IMR-90 (cell line): ENCODE results near the gene DAB1. TPM values are rescaled to one million over a fixed set of nuclear protein-coding genes. Genes with fewer than 3 reads are reported as not detected.

Experiments used
- ATAC-seq: fragments of 200-7000 bp; cut with Tn5 transposase; 2 replicates; pipeline ENCODE4 v1.9.1; 2020; ENCODE audit warnings: low read depth, mild to moderate bottlenecking, moderate library complexity
- BruUV-seq: library from RNA; stranded (reverse); fragments of 400-500 nt; replicated peaks from 2 replicates; lab custom pipeline; 2021; lab: Mats Ljungman, UMichigan
- CTCF ChIA-PET: fragments of 300-600 bp; formaldehyde crosslinking; extraction: SDS; loops from one replicate; lab custom pipeline; 2021; ENCODE audit warnings: antibody characterized with exemption; lab: Yijun Ruan, JAX
- POLR2A ChIA-PET: fragments of 300-600 bp; sonication (Branson Sonifier 250); formaldehyde crosslinking; loops from one replicate; lab custom pipeline; 2022; ENCODE audit warnings: antibody characterized with exemption; ENCODE audit not compliant: unreplicated experiment; lab: Charles Lee
- DNase-seq: peaks from one replicate; pipeline ENCODE4 v3.0.0; 2013
- H2AFZ ChIP-seq: replicated peaks from 2 replicates; pipeline ENCODE3; 2013; ENCODE audit warnings: low read length, mild to moderate bottlenecking; ENCODE audit not compliant: poor library complexity
- H2AK5ac ChIP-seq: 2 replicates; pipeline ENCODE4 v1.6.1; 2013; ENCODE audit warnings: low read depth, low read length, inconsistent platforms
- H2AK9ac ChIP-seq: replicated peaks from 2 replicates; pipeline ENCODE3; 2013; ENCODE audit warnings: mild to moderate bottlenecking, low read depth, low read length, moderate library complexity; ENCODE audit not compliant: poor library complexity
- H2BK120ac ChIP-seq: 2 replicates; pipeline ENCODE4 v1.6.1; 2013; ENCODE audit warnings: low read depth, low read length, inconsistent platforms
- H2BK15ac ChIP-seq: 3 replicates; pipeline ENCODE4 v1.6.1; 2013; ENCODE audit warnings: low read depth, low read length, inconsistent platforms
- H2BK20ac ChIP-seq: 2 replicates; pipeline ENCODE4 v1.6.1; 2013; ENCODE audit warnings: low read depth, mild to moderate bottlenecking, inconsistent platforms, low read length, moderate library complexity
- H2BK5ac ChIP-seq: 2 replicates; pipeline ENCODE4 v1.6.1; 2013; ENCODE audit warnings: mild to moderate bottlenecking, low read depth, low read length, inconsistent platforms; ENCODE audit not compliant: poor library complexity, severe bottlenecking
- H3K14ac ChIP-seq: replicated peaks from 2 replicates; pipeline ENCODE4 v1.6.1; 2013; ENCODE audit warnings: low read depth, low read length, inconsistent platforms
- H3K18ac ChIP-seq: 2 replicates; pipeline ENCODE4 v1.6.1; 2013; ENCODE audit warnings: low read depth, low read length, control low read depth
- H3K23ac ChIP-seq: 2 replicates; pipeline ENCODE4 v1.6.1; 2013; ENCODE audit warnings: low read depth, low read length, inconsistent platforms
- H3K27ac ChIP-seq: 2 replicates; pipeline ENCODE4 v1.5.1; 2013; ENCODE audit warnings: mild to moderate bottlenecking, control low read depth, low read length; ENCODE audit not compliant: insufficient read depth
- H3K27me3 ChIP-seq: 2 replicates; pipeline ENCODE4 v1.6.1; 2013; ENCODE audit warnings: low read length; ENCODE audit not compliant: control insufficient read depth, insufficient read depth
- H3K36me3 ChIP-seq: 2 replicates; pipeline ENCODE4 v1.6.1; 2013; ENCODE audit warnings: low read length, mixed read lengths; ENCODE audit not compliant: control insufficient read depth, insufficient read depth
- H3K4ac ChIP-seq: 2 replicates; pipeline ENCODE4 v1.6.1; 2013; ENCODE audit warnings: low read depth, low read length, inconsistent platforms
- H3K4me1 ChIP-seq: 2 replicates; pipeline ENCODE4 v1.6.1; 2013; ENCODE audit warnings: low read length, mixed read lengths; ENCODE audit not compliant: control insufficient read depth, insufficient read depth
- H3K4me2 ChIP-seq: 2 replicates; pipeline ENCODE4 v1.6.1; 2013; ENCODE audit warnings: low read depth, mild to moderate bottlenecking, control low read depth, low read length, moderate library complexity
- H3K4me3 ChIP-seq: 2 replicates; pipeline ENCODE4 v1.5.1; 2013; ENCODE audit warnings: low read depth, mild to moderate bottlenecking, control low read depth, low read length, moderate library complexity; ENCODE audit not compliant: insufficient read depth
- H3K56ac ChIP-seq: 2 replicates; pipeline ENCODE4 v1.6.1; 2013; ENCODE audit warnings: low read length, inconsistent platforms; ENCODE audit not compliant: insufficient read depth; ENCODE audit errors: extremely low read depth
- H3K79me1 ChIP-seq, 2 experiments: 2 replicates each; pipeline ENCODE4 v1.6.1; 2013; ENCODE audit warnings: low read length in 2 of 2, inconsistent platforms in 1 of 2, low read depth in 1 of 2
- H3K9ac ChIP-seq: 2 replicates; pipeline ENCODE4 v1.6.1; 2013; ENCODE audit warnings: low read depth, low read length, control low read depth
- H3K9me1 ChIP-seq: 2 replicates; pipeline ENCODE4 v1.6.1; 2013; ENCODE audit warnings: low read length, inconsistent platforms; ENCODE audit not compliant: insufficient read depth
- H3K9me3 ChIP-seq: 2 replicates; pipeline ENCODE4 v1.6.1; 2013; ENCODE audit warnings: low read length; ENCODE audit not compliant: control insufficient read depth, insufficient read depth
- H4K20me1 ChIP-seq: 2 replicates; pipeline ENCODE4 v1.6.1; 2013; ENCODE audit warnings: low read length, inconsistent platforms; ENCODE audit not compliant: insufficient read depth
- H4K5ac ChIP-seq: 2 replicates; pipeline ENCODE4 v1.6.1; 2013; ENCODE audit warnings: mild to moderate bottlenecking, low read depth, low read length, control low read depth
- H4K8ac ChIP-seq, 2 experiments: 2 replicates each; pipeline ENCODE4 v1.6.1; 2013; ENCODE audit warnings: low read depth in 2 of 2, low read length in 2 of 2, control low read depth in 1 of 2, inconsistent platforms in 1 of 2
- H4K91ac ChIP-seq: 2 replicates; pipeline ENCODE4 v1.6.1; 2013; ENCODE audit warnings: low read depth, low read length, inconsistent platforms; ENCODE audit not compliant: insufficient read depth
- CTCF ChIP-seq: conservative IDR thresholded peaks from 2 replicates; pipeline ENCODE4 v1.5.1; 2012; ENCODE audit warnings: mild to moderate bottlenecking, low read depth, low read length, improper control_type of control experiment
- POLR2A ChIP-seq: IDR thresholded peaks from 2 replicates; pipeline ENCODE4 v1.6.1; 2012; ENCODE audit warnings: mild to moderate bottlenecking, low read depth, low read length
- WGBS, 2 experiments: methylation state at CpG; one replicate each; pipeline versions ENCODE4 v1.1.5 to v1.1.7; 2013; ENCODE audit warnings: missing lambda C conversion rate in 2 of 2; ENCODE audit not compliant: insufficient read length in 1 of 2; ENCODE audit errors: extremely low coverage in 2 of 2; 5-methylcytosine and 5-hydroxymethylcytosine counted together
- dilution Hi-C: fragments of 300-500 bp; cut with HindIII; formaldehyde crosslinking; loops from one replicate; pipeline ENCODE4 v1.14.3; 2018; ENCODE audit warnings: low sequenced_read_pairs; ENCODE audit not compliant: unreplicated experiment
- in situ Hi-C: fragments of 300-500 bp; cut with MboI; formaldehyde crosslinking; loops from 3 replicates; pipeline ENCODE4 v1.14.3; 2019; ENCODE audit warnings: low sequenced_read_pairs, inconsistent platforms, mixed read lengths
- intact Hi-C: fragments of 100-400 bp; cut with micrococcal nuclease; formaldehyde crosslinking; loops from 2 replicates; pipeline ENCODE4 v1.10.0; 2022
- polyA plus RNA-seq, 3 experiments: library from polyadenylated mRNA; depleted of rRNA; stranded (reverse); fragments of >200 nt; gene quantifications; 2 replicates each; pipeline ENCODE4 v1.2.3, GENCODE V29; 2012; ENCODE audit warnings: low replicate concordance in 1 of 3
- total RNA-seq: library from RNA; depleted of rRNA; stranded (reverse); fragments of >200 nt; gene quantifications from 2 replicates; pipeline ENCODE4 v1.2.3, GENCODE V29; 2012

The DAB1 gene
- total and polyA plus RNA-seq, 2 of the 4 experiments (the other 2 are of a cell fraction) = 0.18 to 0.41 TPM

- H3K4me3 ChIP-seq = no peak overlapping the region
- H4K20me1 ChIP-seq = no peaks in the 10 kb centered on the region
- no peaks in the 10 kb centered on the region for H3K36me3 ChIP-seq
- no peak overlapping the region for H3K27ac ChIP-seq
- no peaks in the 10 kb centered on the region for H3K9me1 ChIP-seq
- no peaks in the 10 kb centered on the region; the same call in 1 of the 2 replicates for H3K4me1 ChIP-seq
- no peaks in the 10 kb centered on the region for H3K79me1 ChIP-seq
- H2AFZ ChIP-seq = peak overlapping the region; percentile 14
- no peak overlapping the region for H4K91ac ChIP-seq
- H2BK5ac ChIP-seq = no peak overlapping the region
- ATAC-seq (no peak), DNase-seq (no peak)
- no peak overlapping the region for H2AK9ac ChIP-seq
- no peak overlapping the region for H3K9ac ChIP-seq
- no peak overlapping the region for H3K4me2 ChIP-seq
- no peaks in the 10 kb centered on the region for H3K27me3 ChIP-seq
- H2BK20ac ChIP-seq = no peak overlapping the region
- H2AK5ac ChIP-seq = no peak overlapping the region
- intact Hi-C loops (no loop called here), dilution Hi-C loops (no loop called here), in situ Hi-C loops (no loop called here)
- TF ChIP-seq CTCF = no peak
- TF ChIP-seq POLR2A = no peak
- no peak overlapping the region for H3K4ac ChIP-seq
- no peak overlapping the region for H2BK120ac ChIP-seq
- H3K23ac ChIP-seq = no peak overlapping the region
- ChIA-PET POLR2A (no interaction called here), CTCF (interaction anchor here (1.3 kb wide), 1 partner anchor 15 kb away, joined by 3 read pairs; no protein-coding TSS in a partner anchor)
- no peak overlapping the region for H3K14ac ChIP-seq
- 89% methylated on average over 3 of the region's 4 CpGs; no CpG with 5 or more reads in 1 of the 2 experiments for WGBS, 2 experiments
- no peak overlapping the region for H2BK15ac ChIP-seq
- no peaks in the 10 kb centered on the region for H3K9me3 ChIP-seq
- no peak overlapping the region for H4K8ac ChIP-seq
- no peak overlapping the region for H3K56ac ChIP-seq
- no peak overlapping the region for H3K18ac ChIP-seq
- BruUV-seq = no TSS peak
- H4K5ac ChIP-seq = no peak overlapping the region
Measured at GRCh38 chr1:57307392-57308170, 116.3 kb downstream of the DAB1 start.
